Endothelial cell (in vitro differentiated cells): ENCODE measurements around the gene SLC22A23. TPM values are rescaled to one million over a fixed set of nuclear protein-coding genes. Genes with fewer than 3 reads are reported as not detected.

Experiments
- DNase-seq: peaks from one replicate; pipeline ENCODE4 v3.0.0; 2021; ENCODE audit warnings: low spot score
- H3K27ac Mint-ChIP-seq: one replicate; pipeline ENCODE4 v1.8.0; 2021; ENCODE audit warnings: mixed read lengths, inconsistent platforms; ENCODE audit not compliant: unreplicated experiment
- H3K27me3 Mint-ChIP-seq: one replicate; pipeline ENCODE4 v1.8.0; 2021; ENCODE audit warnings: mild to moderate bottlenecking, moderate library complexity, mixed read lengths, inconsistent platforms; ENCODE audit not compliant: unreplicated experiment
- H3K36me3 Mint-ChIP-seq: one replicate; pipeline ENCODE4 v1.8.0; 2021; ENCODE audit warnings: mild to moderate bottlenecking, low read depth, mixed read lengths, inconsistent platforms; ENCODE audit not compliant: unreplicated experiment
- H3K4me1 Mint-ChIP-seq: one replicate; pipeline ENCODE4 v1.8.0; 2021; ENCODE audit warnings: mild to moderate bottlenecking, mixed read lengths, inconsistent platforms; ENCODE audit not compliant: unreplicated experiment
- H3K4me3 Mint-ChIP-seq: one replicate; pipeline ENCODE4 v1.8.0; 2021; ENCODE audit warnings: mild to moderate bottlenecking, mixed read lengths, inconsistent platforms; ENCODE audit not compliant: unreplicated experiment
- H3K9me3 Mint-ChIP-seq: one replicate; pipeline ENCODE4 v1.8.0; 2021; ENCODE audit warnings: mixed read lengths, inconsistent platforms; ENCODE audit not compliant: unreplicated experiment
- total RNA-seq: library from RNA; stranded (reverse); fragmentation: NEBNext Ultra II Directional; extraction: Animal tissue kit (Norgen Biotek cat#: 25700); gene quantifications from one replicate; pipeline ENCODE4 v1.2.1, GENCODE V29; 2021; ENCODE audit not compliant: unreplicated experiment
- TF ChIP-seq, protein P1 (sequence below): fragments of 200-600 bp; sonication (generic); IDR thresholded peaks from one replicate; pipeline ENCODE4 v1.5.0; 2021; ENCODE audit warnings: antibody characterized with exemption; ENCODE audit not compliant: unreplicated experiment

Gene SLC22A23
- total RNA-seq, 1 donor from 2014 or later: 72.7 TPM

DNA sequence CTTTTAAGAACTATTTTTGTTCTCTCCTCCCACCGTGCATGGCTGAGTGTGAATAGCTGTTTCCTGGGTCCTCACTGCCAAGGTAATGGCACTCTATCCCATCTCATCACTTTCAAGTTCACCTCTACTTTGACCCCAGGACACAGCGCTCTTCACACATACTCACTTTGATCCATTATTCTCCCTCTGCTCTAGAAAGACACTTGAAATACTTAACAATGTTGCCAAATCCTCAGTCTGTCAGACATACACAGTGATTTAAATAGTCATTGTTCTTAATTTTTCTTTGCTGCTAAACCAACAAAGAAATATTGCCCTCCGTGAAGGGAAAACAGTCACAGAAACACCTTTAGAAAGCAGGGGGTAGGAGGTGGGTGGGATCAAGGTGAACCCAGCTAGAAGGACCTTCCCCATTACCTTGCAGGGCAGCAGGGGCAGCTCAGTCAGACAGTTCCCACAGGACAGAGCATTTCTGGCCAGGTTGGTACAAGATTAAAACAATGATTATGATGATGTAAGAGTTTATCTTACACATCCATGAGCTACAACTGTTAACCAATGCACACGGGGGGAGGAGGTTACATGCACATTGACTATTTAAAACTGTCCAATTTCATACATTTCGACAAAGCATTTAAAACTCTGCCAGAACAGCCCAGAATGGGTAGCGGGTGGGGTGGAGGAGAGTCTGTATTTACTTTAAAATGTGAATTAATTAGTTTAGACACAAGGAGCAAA lies 2.4 kb downstream of the SLC22A23 start:
- H3K27me3 Mint-ChIP-seq: peaks cover 7% of the 10 kb centered on the region
- no peaks in the 10 kb centered on the region for H3K9me3 Mint-ChIP-seq
- H3K27ac Mint-ChIP-seq: no peak overlapping the region
- peaks cover 34% of the 10 kb centered on the region for H3K4me1 Mint-ChIP-seq
- H3K36me3 Mint-ChIP-seq: peaks cover 13% of the 10 kb centered on the region
- H3K4me3 Mint-ChIP-seq: no peak overlapping the region
- DNase-seq: no peak
- TF ChIP-seq, protein P1, sequence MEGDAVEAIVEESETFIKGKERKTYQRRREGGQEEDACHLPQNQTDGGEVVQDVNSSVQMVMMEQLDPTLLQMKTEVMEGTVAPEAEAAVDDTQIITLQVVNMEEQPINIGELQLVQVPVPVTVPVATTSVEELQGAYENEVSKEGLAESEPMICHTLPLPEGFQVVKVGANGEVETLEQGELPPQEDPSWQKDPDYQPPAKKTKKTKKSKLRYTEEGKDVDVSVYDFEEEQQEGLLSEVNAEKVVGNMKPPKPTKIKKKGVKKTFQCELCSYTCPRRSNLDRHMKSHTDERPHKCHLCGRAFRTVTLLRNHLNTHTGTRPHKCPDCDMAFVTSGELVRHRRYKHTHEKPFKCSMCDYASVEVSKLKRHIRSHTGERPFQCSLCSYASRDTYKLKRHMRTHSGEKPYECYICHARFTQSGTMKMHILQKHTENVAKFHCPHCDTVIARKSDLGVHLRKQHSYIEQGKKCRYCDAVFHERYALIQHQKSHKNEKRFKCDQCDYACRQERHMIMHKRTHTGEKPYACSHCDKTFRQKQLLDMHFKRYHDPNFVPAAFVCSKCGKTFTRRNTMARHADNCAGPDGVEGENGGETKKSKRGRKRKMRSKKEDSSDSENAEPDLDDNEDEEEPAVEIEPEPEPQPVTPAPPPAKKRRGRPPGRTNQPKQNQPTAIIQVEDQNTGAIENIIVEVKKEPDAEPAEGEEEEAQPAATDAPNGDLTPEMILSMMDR: no peak

DNA sequence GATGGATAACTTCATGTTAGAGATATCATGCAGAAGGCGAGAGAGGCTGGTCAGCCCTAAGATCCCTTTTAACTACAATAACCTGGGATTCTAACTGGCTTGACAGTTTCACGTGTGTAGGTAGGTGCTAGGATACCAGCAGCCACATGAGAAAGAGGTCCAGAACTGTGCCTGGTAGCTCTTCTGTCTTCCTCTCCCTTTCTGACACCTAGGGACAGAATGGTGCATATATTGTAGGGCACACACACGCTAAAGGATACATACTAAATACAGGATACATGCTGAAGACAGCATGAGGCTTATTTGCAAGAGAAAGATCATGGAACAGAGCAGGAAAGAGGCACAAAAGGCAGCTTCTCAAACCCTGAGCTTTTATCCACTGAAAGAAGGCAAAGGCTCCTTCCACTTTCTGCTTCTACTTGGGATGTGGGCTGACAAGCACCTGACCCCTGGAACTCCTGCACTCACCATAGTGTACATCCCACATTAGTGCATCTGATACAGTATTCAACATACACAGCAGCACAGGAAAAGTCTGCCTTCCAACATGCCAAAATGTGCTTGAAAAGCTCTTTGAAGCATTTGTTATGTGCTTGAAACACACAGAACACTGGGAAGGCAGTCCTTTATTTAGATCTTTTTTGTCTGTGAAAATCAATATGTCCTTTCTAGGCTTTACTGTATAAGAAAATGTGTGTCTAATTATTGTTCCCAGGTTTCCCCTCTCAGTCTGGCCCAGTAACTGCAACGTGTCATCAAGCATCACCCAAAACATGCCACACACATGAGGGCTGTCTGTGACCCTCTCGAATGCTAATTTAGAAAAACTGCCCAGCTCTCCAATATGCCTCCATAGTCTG lies 3.2 kb downstream of the SLC22A23 start:
- Mint-ChIP-seq H3K4me3 (no peak overlapping the region), H3K4me1 (peaks cover 33% of the 10 kb centered on the region), H3K27me3 (peaks cover 7% of the 10 kb centered on the region), H3K27ac (no peak overlapping the region), H3K36me3 (peaks cover 13% of the 10 kb centered on the region), H3K9me3 (no peaks in the 10 kb centered on the region)
- no peak for DNase-seq
- TF ChIP-seq, protein P1: no peak

DNA sequence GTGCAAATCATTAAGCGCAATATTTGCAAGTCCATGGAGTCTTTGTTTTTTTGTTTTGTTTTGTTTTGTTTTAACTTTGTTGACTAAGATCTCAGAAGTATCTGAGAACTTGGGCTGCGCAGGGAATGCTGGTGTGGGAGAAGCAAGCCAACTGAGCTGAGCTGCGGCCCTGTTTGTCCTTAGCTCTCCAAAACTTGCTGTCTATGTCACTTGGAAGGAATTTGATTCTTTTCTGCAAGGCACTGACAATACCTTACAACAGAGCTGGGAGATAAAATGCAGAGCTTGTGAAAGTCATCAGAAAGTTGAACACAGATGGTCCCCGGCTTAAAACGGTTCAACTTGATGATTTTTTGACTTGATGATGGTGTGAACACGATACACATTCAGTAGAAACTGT lies 5.4 kb downstream of the SLC22A23 start:
- Mint-ChIP-seq H3K4me3 (peak overlapping the region; percentile 62), H3K27ac (no peak overlapping the region), H3K27me3 (peaks cover 3% of the 10 kb centered on the region), H3K36me3 (peaks cover 12% of the 10 kb centered on the region), H3K9me3 (no peaks in the 10 kb centered on the region), H3K4me1 (peaks cover 32% of the 10 kb centered on the region)
- no peak for DNase-seq
- TF ChIP-seq, protein P1: no peak

DNA sequence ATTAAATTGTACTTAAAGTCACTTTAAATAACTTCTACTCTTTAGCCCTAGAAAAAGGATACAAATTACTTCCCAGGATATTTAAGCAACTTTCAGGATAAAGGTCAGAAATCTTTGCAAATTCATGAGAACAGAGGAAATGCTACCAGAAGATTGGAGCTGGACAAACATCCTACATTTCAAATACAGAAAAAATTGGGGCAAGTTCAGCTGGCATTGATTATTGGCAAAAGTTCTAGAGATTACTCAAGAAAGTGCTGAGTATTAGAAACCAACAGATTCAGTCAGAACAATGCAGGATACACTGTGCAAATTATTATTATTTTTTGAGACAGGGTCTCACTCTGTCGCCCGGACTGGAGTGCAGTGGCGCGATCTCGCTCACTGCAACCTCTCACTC lies 6.0 kb downstream of the SLC22A23 start:
- peaks cover 3% of the 10 kb centered on the region for H3K27me3 Mint-ChIP-seq
- H3K4me3 Mint-ChIP-seq: peak overlapping the region; percentile 4
- TF ChIP-seq, protein P1: no peak
- H3K9me3 Mint-ChIP-seq: no peaks in the 10 kb centered on the region
- H3K36me3 Mint-ChIP-seq: peaks cover 12% of the 10 kb centered on the region
- no peak for DNase-seq
- H3K4me1 Mint-ChIP-seq: peaks cover 32% of the 10 kb centered on the region
- H3K27ac Mint-ChIP-seq: no peak overlapping the region
